Panc1 (cell line): ENCODE data around the gene WHRN. TPM values are rescaled to one million over a fixed set of nuclear protein-coding genes. Genes with fewer than 3 reads are reported as not detected.

Experiments
- ATAC-seq: fragments of 200-7000 bp; cut with Tn5 transposase; 2 replicates; pipeline ENCODE4 v1.9.1; 2020; ENCODE audit warnings: mild to moderate bottlenecking, moderate library complexity
- BruUV-seq: library from RNA; stranded (reverse); fragments of 400-500 nt; replicated peaks from 2 replicates; lab custom pipeline; 2021; lab: Mats Ljungman, UMichigan
- CTCF ChIA-PET: fragments of 300-600 bp; sonication (Branson Sonifier 250); formaldehyde crosslinking; loops from one replicate; lab custom pipeline; 2022; ENCODE audit warnings: antibody characterized with exemption; lab: Charles Lee
- POLR2A ChIA-PET: fragments of 300-600 bp; sonication (Branson Sonifier 250); formaldehyde crosslinking; loops from one replicate; lab custom pipeline; 2022; ENCODE audit warnings: antibody characterized with exemption; lab: Charles Lee
- DNase-seq: peaks from one replicate; pipeline ENCODE4 v3.0.0-alpha.2; 2010; ENCODE audit warnings: low read depth, low spot score
- H3K27ac ChIP-seq: 2 replicates; pipeline ENCODE4 v1.5.1; 2011; ENCODE audit warnings: mild to moderate bottlenecking, low read length, inconsistent platforms
- H3K27me3 ChIP-seq: fragments of 200-500 bp; sonication (Bioruptor generic); 2 replicates; pipeline ENCODE4 v1.6.0; 2014; ENCODE audit warnings: low read length, inconsistent platforms; ENCODE audit not compliant: control insufficient read depth, insufficient read depth
- H3K36me3 ChIP-seq: fragments of 200-500 bp; sonication (Bioruptor generic); 2 replicates; pipeline ENCODE4 v1.5.1; 2014; ENCODE audit warnings: inconsistent platforms, mild to moderate bottlenecking, low read length, moderate library complexity; ENCODE audit not compliant: control insufficient read depth, insufficient read depth
- H3K4me1 ChIP-seq: 2 replicates; pipeline ENCODE4 v1.5.1; 2011; ENCODE audit warnings: inconsistent platforms, mild to moderate bottlenecking, low read length, moderate library complexity; ENCODE audit not compliant: control insufficient read depth, insufficient read depth
- H3K4me3 ChIP-seq, 2 experiments: 2 replicates each; pipeline ENCODE4 v1.5.1; 2011 to 2012; ENCODE audit warnings: low read depth in 2 of 2, low read length in 2 of 2, mild to moderate bottlenecking in 2 of 2, inconsistent platforms in 1 of 2, moderate library complexity in 1 of 2
- H3K9me3 ChIP-seq: fragments of 200-500 bp; sonication (Bioruptor generic); 2 replicates; pipeline ENCODE4 v1.5.1; 2014; ENCODE audit warnings: low read depth, mild to moderate bottlenecking, inconsistent platforms, low read length, moderate library complexity; ENCODE audit not compliant: control insufficient read depth, insufficient read depth
- POLR2AphosphoS5 ChIP-seq: IDR thresholded peaks from 2 replicates; pipeline ENCODE4 v1.6.1; 2012; ENCODE audit warnings: mild to moderate bottlenecking, low read depth, low read length, moderate library complexity
- SIN3A ChIP-seq: IDR thresholded peaks from 2 replicates; pipeline ENCODE4 v1.6.1; 2012; ENCODE audit warnings: low read depth, mild to moderate bottlenecking, low read length, moderate library complexity, borderline replicate concordance; ENCODE audit not compliant: insufficient read depth
- TCF7L2 ChIP-seq: IDR thresholded peaks from 2 replicates; pipeline ENCODE4 v1.6.1; 2011; ENCODE audit warnings: mild to moderate bottlenecking, low read depth, low read length, inconsistent platforms
- in situ Hi-C: cut with HindIII; loops from 2 replicates; pipeline ENCODE4 v1.10.0; 2016; ENCODE audit warnings: low sequenced_read_pairs, low pct_unique_long_range_greater_than_20kb
- intact Hi-C: fragments of 100-400 bp; cut with micrococcal nuclease; formaldehyde crosslinking; loops from one replicate; pipeline ENCODE4 v1.10.0; 2022; ENCODE audit not compliant: unreplicated experiment
- total RNA-seq: library from RNA; stranded (reverse); gene quantifications from one replicate; pipeline ENCODE4 v1.2.1, GENCODE V29; 2021; ENCODE audit not compliant: unreplicated experiment
- TF ChIP-seq, protein P1 (sequence below), 2 experiments: IDR thresholded peaks; 2 replicates each; pipeline ENCODE4 v1.6.1; 2011 to 2012; ENCODE audit warnings: low read depth in 2 of 2, control low read depth in 1 of 2, low read length in 1 of 2, mild to moderate bottlenecking in 1 of 2, moderate library complexity in 1 of 2; ENCODE audit not compliant: insufficient read depth in 1 of 2
- TF ChIP-seq, protein P2 (sequence below): fragments of 450-650 bp; IDR thresholded peaks from 2 replicates; pipeline ENCODE4 v1.5.1; 2017; ENCODE audit warnings: mild to moderate bottlenecking

Gene WHRN
- total RNA-seq, 1 experiment from 2014 or later = 18.0 TPM

DNA sequence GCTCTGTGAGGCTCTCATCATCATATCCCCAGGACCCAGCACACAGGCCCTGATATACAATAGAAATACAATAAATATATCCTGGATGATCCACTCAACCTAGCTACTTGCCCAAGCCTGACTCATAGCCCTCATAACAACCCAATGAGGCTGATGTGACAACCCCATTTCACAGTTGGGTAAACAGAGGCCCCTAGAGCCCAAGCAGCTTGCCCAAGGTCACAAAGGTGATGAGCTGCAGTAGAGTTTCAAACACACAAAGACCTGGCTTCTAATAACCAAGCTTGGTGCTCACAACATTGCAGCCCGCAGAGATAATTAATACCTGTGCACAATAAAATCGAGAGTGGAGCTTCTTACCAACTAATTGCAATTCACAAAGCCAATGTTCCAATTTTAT lies 114.3 kb downstream of the WHRN start:
- Histone ChIP-seq H3K4me1 (peaks cover 4% of the 10 kb centered on the region), H3K27ac (no peak overlapping the region), H3K36me3 (no peaks in the 10 kb centered on the region), H3K27me3 (no peaks in the 10 kb centered on the region), H3K4me3 (no peak overlapping the region), H3K9me3 (no peaks in the 10 kb centered on the region)
- ATAC-seq (no peak), DNase-seq (no peak)
- ChIA-PET POLR2A (no interaction called here), CTCF (no interaction called here)
- intact Hi-C loops (no loop called here), in situ Hi-C loops (no loop called here)
- BruUV-seq = no TSS peak
- TF ChIP-seq TCF7L2 (no peak), POLR2AphosphoS5 (no peak), SIN3A (no peak)
- TF ChIP-seq, protein P1, sequence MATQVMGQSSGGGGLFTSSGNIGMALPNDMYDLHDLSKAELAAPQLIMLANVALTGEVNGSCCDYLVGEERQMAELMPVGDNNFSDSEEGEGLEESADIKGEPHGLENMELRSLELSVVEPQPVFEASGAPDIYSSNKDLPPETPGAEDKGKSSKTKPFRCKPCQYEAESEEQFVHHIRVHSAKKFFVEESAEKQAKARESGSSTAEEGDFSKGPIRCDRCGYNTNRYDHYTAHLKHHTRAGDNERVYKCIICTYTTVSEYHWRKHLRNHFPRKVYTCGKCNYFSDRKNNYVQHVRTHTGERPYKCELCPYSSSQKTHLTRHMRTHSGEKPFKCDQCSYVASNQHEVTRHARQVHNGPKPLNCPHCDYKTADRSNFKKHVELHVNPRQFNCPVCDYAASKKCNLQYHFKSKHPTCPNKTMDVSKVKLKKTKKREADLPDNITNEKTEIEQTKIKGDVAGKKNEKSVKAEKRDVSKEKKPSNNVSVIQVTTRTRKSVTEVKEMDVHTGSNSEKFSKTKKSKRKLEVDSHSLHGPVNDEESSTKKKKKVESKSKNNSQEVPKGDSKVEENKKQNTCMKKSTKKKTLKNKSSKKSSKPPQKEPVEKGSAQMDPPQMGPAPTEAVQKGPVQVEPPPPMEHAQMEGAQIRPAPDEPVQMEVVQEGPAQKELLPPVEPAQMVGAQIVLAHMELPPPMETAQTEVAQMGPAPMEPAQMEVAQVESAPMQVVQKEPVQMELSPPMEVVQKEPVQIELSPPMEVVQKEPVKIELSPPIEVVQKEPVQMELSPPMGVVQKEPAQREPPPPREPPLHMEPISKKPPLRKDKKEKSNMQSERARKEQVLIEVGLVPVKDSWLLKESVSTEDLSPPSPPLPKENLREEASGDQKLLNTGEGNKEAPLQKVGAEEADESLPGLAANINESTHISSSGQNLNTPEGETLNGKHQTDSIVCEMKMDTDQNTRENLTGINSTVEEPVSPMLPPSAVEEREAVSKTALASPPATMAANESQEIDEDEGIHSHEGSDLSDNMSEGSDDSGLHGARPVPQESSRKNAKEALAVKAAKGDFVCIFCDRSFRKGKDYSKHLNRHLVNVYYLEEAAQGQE (IDR thresholded peaks at IDR 0.05; ENCODE audit: insufficient read depth in 1 of 2, low read depth in 2 of 2, low read length in 1 of 2) = no peak

DNA sequence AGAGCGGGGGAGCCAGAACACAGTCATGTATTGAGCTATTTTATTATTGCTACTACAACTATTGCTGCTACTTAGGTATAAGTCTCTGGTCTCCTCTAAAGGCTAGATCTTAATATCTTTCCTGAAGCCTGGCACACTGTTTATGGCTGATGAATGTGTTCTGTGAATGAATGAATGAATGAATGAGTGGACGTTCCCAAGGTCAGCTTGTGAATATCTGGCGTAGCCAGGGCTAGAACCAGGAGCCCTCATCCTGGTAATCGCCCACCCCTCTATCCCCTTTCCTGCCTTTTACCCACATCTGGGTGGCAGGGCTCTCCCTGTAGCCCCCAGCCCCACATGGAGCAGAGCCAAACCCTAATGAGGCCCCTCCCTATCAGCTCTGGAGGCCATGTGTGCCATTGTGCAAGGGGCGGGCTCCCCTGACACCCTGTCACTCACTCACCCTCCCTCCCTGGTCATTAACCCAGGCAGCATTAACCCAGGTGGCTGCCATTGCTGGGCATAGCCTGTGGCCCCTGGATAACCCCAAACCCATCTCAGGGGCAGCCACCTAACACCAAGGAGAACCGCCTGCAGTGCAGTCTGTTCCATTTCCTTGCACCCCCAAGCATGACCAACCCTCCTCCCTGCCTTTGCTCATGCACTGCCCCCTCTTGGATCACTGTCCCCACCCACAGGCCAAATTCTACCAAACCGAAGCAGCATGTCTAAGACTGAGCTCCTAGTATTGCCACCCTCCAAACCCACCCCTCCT lies 115.5 kb downstream of the WHRN start:
- POLR2A ChIA-PET = no interaction called here

More for the DNA sequence above, 115.5 kb downstream of the WHRN start:
- BruUV-seq = no TSS peak
- Histone ChIP-seq H3K36me3 (no peaks in the 10 kb centered on the region), H3K4me3 (no peak overlapping the region), H3K9me3 (no peaks in the 10 kb centered on the region), H3K4me1 (peaks cover 4% of the 10 kb centered on the region), H3K27ac (no peak overlapping the region), H3K27me3 (no peaks in the 10 kb centered on the region)
- in situ Hi-C loops (no loop called here), intact Hi-C loops (no loop called here)
- no peak for DNase-seq
- ATAC-seq = no peak
- CTCF ChIA-PET = no interaction called here
- TF ChIP-seq, protein P1 (IDR thresholded peaks at IDR 0.05; ENCODE audit: insufficient read depth in 1 of 2, low read depth in 2 of 2, low read length in 1 of 2) = no peak
- TF ChIP-seq TCF7L2 (no peak), POLR2AphosphoS5 (no peak)
- TF ChIP-seq, protein P2, sequence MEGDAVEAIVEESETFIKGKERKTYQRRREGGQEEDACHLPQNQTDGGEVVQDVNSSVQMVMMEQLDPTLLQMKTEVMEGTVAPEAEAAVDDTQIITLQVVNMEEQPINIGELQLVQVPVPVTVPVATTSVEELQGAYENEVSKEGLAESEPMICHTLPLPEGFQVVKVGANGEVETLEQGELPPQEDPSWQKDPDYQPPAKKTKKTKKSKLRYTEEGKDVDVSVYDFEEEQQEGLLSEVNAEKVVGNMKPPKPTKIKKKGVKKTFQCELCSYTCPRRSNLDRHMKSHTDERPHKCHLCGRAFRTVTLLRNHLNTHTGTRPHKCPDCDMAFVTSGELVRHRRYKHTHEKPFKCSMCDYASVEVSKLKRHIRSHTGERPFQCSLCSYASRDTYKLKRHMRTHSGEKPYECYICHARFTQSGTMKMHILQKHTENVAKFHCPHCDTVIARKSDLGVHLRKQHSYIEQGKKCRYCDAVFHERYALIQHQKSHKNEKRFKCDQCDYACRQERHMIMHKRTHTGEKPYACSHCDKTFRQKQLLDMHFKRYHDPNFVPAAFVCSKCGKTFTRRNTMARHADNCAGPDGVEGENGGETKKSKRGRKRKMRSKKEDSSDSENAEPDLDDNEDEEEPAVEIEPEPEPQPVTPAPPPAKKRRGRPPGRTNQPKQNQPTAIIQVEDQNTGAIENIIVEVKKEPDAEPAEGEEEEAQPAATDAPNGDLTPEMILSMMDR = no peak
